CD4-positive, alpha-beta T cell treated with Interleukin-2 at 100 ng/mL for 4 hours (primary cell): ENCODE results near the gene COTL1.
"Not testable (repeated sequence)": the region's sequence is repeated elsewhere in the genome, so short reads cannot be mapped to it uniquely, and the experiment has no call there.

ENCODE experiments used
- DNase-seq: peaks from one replicate; pipeline ENCODE4 v3.0.0-alpha.2; 2020; ENCODE audit warnings: low spot score

Gene COTL1

DNA sequence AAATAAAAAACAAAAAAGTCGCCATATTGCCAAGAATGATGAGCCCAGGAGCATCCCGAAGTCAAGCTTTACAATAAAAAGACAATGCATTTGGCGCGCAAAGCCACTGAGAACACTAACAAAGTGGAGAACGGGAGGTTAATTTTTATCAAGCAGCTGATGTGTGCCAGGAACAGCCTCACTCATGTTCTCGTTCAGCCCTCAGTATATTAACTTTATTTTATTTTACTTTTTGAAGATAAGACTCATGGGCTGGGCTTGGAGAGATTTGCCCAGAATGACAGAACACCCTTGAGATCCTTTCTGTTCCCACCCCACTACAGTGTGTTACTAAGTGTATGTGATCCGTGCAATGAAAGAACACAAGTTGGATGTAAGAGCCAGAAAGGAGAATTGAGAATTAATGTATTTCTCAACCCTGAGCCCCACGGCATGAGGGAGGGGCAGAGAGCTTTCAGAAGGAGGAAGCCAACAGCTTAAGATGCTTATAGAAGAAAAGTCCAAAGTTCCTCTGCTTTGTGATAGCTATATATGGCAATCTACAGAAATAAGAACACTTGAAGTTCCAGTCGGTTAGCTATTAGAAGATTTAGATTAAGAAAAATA lies 48.4 kb downstream of the COTL1 start:
- DNase-seq, result no peak

DNA sequence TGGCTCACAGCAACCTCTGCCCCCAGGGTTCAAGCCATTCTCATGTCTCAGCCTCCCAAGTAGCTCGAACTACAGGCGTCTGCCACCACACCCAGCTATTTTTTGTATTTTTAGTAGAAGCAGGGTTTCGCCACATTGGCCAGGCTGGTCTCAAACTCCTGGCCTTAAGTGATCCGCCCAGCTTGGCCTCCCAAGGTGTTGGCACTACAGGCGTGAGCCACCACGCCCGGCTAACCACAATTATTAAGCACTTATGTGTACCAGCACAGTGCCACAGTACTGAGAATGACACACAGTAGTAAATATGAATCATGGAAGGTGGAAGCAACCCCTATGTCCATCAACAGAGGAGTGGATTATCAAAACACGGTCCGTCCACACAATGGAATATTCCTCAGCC lies 49.8 kb downstream of the COTL1 start:
- DNase-seq, result no peak

DNA sequence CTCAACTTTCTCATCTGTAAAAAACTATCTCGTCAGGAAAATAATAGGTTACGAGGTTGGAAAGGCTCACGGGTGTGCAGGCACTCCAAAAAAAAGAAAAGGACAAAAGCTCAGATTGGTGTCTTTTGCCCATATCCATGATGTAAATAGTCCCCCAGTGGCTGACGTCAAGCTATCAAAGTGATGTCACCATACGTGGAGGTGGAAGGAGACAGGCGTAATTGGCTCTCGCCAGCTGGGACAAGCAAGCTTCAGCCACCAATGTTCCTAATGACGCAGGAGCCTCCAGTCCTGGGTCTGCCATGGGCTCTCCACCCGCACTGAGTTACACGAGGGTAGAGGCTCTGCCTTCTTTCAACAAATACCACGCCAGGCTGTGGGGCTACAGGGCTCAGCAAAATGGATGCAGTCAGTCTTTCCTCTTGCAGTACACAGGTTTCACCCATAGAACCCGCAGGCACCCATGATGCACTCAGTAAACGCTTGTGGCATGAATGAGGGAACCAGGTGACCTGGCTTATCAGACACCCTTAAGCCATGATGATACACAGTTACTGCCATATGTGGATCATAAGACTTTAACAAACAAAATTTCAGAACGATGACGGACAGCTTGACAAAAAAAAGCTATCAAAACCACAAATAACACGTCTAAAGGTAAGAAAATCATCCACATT lies 50.5 kb downstream of the COTL1 start:
- DNase-seq, result no peak

DNA sequence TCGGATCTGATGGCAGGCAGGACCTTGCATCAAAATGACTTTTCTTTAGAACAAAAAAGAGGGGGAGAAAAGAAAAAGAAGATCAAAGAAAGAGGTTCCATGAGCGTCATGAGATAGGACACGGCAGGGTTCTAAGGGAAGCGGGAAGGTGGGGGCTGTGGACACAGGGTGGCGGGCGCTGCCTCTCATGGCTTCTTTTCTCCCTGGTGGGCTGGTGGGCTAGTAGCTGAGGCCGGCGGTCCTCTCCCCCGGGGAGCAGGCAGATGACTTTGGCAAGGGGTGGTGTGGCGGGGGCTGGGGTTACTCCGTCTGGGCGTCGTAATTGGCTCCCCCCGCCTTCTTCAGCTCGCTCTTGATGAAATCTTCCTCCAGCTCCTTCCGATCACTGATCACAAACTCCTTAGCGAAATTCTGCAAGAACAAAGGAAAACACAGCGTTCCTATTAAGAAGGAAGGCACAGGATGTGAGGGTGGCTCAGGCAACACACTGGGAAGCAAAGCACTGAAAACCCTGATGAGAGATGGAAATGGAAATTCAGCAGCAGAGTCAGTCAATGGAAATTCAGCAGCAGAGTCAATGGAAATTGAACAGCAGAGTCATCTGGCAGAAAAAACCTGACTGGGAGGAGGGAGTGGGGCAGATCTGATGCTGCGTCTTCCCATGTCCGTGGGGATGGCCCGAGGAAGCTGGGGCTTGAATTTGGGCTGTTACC lies 51.2 kb downstream of the COTL1 start:
- no peak for DNase-seq

DNA sequence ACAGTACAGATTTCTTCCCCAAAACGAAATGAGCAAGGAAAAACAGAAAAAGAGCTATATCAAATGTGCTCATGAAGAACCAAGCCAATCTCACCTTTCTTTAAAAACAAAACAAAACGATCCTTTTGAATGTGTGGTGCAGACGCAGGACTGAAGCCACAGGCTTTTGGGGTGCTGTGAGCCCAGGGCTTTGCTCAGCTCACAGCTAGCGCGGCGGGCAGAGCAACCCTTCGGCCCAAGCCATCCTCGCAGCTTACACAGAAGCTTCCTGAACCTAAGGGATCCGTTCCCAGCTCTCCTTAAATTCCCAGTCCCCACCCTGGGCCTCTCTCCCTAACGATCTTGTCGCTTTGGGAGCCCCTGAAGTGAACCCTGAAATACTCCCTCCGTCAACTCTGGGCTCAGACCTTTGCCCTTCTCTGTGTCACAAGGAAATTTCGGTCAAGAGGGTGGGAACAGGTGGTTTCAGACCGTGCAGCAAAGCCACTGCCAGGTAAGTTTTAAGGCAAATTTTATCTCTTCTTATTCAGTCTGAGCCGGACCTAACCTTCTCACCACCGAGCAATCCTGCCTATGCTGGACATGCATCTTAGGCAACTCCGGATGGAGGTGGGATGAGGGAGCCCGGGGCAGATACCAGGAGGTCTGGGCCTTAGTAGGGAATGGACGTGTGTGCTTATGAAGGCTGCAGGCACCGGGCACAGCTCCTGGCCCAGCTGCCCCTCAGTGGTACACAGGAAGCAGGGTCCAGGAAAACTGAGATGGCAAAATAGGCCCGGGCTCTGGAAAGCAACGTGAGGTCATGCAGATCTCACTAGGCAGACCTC lies 52.0 kb downstream of the COTL1 start:
- no peak for DNase-seq

DNA sequence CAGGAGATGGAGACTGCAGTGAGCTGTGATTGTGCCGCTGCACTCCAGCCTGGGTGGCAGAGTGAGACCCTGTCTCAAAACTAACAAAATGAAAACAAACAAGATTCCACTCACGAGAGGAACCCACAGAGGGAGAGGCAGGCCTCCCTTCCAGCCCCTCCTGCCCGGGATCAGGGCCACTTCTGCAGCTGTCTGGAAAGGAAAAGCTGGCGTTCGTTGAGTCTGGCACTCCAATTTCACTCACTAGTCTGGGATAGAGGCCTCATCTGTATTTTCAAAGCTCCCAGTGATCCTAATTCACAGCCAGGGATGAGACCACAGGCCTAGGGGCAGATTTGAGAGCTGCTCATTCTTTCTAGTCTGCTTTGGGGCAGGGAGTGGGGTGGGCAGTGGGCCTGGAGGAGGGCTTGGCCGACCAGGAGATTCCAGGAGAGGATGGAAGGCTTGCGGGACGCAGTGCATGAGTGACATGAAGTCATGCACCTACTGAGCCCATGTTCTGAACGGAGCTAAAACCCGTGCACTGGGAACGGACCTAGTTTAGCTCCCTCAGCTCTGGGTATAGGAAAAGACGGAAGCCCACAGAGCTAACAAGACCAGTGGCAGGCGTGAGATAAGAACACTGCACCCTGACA lies 54.0 kb downstream of the COTL1 start:
- no peak for DNase-seq

DNA sequence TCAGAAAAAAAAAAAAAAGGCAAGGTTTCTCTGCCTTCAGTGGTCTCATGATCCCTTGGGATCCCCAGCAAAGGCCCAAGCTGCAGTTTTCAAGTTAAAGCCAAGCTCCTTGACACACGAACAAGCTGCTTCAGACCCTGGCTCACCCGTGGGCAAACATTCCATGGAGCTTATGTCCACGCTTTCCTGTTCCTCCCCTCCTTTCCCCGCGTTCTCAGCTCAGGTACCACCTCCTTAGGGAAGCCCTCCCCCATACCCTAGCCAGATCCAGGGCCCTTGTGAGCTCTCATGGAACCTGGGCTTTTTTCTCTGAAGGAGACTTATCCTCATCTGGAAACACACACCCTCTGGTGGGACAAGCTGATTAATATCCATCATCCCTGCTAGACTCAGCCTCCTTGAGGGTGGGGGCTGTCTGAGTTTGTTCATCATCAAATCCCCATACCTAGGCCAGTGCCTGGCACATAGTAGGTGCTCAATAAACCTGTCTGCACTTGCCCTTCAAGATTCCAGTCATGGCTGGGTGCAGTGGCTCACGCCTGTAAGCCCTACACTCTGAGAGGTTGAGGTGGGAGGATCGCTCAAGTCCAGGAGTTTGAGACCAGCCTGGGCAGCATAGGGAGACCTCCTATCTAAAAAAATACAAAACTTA lies 54.7 kb downstream of the COTL1 start:
- DNase-seq, result no peak

DNA sequence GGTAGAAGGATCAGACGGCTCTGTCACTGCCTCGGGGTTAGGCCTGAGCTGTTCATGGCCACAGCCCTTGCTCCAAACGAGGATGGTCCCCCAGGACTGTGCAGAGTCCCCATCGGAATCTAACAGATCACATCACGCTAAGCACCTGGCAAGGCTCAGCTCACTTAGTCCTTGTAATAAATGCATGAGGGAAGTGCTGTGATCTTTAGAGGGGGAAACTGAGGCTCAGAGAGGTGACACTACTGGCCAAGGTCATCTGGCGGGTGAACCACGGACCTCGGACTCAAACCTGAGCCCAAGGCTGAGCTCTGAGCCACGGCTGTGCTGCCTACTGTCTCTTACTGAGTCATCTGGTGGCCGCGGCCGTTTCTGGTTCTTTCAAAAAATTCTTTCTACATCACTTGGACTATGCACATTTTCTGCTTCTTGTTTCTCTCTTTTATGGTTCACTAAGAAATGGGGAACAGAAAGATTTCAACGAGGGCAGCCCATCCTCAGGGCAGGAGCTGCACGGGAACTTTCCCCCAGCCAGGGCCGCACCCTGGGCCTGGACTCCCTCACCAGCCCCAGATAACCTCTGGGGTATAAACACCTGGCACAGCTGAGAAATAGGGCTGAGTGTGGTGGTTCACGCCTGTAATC lies 55.6 kb downstream of the COTL1 start:
- DNase-seq, result no peak

DNA sequence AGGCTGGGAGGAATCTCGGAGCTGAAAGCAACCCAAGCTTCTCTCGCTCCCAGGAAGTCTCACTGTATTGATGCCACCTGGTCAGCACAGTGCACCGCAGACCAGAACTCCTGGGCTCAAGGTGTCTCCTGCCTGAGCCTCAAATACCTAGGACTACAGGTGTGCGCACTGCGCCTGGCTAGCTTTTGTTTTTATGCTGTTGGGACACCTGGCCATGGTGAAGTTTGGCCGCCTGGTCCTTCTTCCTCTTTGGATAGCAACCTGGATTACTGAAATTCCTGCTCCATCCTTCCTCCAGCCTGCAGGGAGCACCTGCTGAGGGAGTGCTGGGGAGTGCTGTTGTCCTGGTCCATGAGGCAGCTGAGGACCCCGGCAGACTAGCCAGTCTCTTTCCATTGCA lies 56.6 kb downstream of the COTL1 start:
- DNase-seq, result no peak

DNA sequence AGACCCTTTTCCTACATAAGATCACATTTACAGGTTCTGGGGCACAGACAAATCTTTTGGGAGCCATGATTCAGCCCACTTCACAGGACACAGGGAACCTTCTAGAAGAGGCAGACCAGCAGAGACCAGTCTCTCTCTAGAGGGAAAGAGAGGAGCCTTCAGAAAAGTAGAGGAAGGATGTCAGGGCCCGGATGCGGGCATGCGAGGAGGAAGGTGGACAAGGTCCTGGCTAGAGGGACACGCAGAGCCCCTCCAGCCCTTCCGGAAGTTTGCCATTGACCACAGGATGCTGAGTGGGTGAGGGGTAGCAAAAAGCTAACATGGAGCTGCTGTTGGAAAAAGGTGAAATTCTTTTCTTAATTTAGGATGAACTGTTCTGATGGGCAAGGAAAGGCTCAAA lies 57.6 kb downstream of the COTL1 start:
- DNase-seq, result no peak

DNA sequence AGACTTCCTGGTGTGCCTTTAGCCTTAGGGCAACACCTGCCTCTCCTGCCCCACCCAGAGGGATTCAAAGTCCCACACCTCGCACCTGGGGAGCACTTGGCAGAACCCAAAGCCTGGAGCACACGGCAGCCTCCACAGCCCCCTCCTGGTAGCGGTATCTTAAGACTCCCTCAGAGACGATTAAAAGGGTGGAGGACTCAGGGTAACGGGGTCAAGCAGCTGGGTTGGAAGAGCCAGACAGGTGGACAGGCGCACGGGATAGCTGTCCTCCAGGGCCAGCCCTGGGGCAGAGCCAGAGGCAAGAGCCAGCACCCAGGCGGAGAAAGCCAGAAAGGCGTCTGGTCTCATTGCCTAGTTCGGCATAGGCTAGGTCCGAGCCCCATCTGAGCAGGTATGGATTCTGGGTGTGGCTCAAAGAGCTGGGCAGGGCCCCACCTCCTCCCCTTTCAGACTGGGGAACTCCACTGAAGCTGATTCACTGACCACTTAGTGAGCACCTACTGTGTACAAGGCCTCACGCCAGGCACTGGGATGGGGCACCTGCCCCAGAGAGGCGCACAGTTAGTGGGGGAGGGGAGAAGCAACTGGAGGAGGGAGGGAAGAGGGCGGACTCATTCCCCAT lies 58.5 kb downstream of the COTL1 start:
- no peak for DNase-seq

DNA sequence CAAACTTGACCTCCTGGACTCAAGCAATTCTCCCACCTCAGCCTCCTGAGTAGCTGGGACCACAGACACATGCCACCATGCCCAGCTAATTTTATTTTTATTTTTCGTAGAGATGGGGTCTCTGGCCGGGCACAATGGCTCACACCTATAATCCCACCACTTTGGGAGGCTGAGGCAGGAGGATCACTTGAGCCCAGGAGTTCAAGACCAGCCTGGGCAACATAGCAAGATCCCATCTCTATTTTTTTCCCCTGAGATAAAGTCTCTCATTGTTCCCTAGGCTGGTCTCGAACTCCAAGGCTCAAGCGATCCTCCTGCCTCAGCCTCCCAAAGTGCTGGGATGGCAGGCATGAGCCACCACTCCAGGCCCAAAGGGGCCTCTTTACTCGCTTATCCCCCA lies 59.0 kb downstream of the COTL1 start:
- DNase-seq, result not testable (repeated sequence)

DNA sequence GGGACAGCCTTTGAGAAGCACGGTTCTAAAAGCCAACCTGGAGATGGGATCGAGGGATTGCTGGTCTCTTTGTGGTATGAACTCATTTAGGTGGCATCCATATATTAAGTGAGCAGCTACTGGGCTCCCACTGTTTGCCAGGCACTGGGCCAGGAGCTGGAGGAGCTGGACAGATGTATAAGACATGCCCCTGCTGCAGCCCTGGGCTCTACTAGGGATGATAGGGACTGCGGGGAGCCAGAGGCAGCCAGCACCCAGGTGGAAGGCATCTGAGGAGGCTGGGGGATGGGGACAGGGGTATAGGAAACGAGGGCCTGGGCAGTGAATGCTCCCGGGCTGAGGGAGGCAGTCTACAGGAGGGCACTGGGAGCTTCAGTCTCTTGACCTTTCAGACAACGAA lies 60.4 kb downstream of the COTL1 start:
- DNase-seq, result no peak

DNA sequence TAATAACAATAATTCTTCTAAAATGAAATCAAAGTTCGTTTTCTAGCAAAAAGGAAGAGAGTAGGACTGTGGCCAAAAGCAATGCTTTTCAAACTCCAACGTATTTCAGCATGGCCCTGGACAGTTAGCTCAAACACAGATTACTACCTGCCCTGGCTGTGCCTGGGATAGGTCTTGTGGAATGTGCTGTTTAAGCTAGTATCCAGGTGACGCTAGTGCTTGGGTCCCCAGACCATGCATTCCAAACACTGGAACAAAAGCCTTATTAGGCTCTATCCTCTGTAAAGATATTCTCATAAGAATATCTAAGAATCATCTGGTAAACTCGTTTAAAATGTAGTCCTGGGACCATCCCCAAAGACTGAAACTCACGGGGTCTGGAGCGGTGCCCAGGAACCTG lies 60.8 kb downstream of the COTL1 start:
- no peak for DNase-seq

DNA sequence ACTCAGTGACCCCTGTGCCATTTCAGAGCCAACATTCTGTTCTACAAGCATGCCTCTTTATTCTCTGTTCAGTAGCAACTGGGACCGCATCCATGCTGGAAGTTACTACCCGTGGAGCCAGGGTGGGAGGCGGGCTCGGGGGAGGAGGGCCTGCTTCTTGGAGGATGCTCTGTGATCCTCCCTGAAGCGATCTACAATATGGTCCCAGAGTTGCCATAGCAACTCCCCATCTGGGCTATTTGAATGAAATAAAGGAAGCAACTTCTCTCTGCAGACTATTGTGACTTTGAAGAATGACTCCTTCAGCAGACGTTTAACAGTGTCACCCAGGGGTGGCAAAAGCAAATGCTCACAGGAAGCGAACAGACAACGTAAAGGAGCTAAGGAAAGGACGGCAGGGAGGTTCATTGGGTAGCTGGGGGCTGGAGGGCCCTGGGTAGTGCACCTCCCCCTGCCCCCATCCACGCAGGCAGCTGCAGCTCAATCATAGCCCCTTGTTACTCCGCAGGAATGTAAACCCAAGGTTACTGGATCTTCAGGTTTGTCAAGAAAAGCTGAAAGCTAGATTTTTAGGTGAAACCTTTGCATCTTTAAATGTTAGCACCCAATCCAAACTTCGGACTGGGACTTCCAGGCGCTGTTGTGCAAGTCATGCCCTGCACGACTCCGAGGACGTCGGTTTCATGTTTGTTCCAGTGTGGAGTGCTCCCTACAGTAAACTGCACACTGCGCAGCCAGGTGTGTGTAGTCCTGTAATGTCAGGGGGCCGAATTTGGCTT lies 62.3 kb downstream of the COTL1 start:
- no peak for DNase-seq

DNA sequence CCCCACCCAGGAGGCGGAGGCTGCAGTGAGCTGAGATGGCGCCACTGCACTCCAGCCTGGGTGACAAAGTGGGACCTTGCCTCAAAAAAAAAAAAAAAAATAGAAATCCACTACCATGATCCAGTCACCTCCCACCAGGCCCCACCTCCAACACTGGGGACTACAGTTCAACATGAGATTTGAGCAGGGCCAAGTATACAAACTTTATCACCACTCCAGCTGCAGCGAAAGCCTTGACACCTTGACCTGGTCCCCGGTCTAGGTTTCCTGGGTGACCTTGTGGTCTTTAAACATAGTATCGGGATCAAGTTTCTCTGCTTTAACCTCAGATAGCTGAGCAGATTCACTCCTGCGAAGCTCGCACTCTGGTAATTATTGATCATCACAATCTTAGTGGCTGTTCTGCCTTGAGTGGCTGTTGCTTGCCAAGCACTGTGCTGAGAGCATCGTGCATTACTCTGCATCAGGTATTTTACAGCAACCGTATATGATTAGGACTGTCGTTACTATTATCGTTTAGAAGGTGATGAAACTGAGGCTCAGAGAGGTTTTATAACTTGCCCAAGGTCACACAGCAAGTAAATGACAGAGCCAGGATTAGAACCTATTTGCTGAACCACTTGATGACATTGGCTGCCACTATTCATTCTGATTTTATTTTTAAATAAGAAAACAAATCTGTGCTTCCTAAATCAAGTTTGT lies 63.1 kb downstream of the COTL1 start:
- DNase-seq, result no peak

DNA sequence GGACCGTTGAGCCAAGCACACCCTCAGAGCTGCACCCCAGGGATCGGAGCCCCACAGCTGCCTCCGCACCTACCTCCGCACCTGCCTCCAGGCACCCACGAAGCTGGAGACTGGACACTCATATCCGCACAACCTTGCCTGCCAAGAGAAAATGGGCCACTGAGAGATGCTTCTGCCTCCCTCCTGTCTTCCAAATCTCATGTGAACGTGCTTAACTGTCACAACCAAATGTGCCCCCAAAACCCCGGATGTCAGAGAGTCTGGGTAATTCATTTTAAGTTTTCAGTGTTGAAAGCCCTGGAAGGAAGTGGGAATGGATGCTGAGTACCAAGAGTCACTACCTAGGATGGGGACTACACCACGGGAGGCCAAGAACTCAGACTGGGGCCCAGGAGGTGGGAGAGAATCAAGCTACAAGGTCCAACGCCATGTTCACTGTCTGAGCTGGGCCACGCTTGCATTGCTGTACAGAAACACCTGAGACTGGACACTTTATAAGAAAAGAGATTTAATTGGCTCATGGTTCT lies 63.9 kb downstream of the COTL1 start:
- peak; percentile 65 for DNase-seq

DNA sequence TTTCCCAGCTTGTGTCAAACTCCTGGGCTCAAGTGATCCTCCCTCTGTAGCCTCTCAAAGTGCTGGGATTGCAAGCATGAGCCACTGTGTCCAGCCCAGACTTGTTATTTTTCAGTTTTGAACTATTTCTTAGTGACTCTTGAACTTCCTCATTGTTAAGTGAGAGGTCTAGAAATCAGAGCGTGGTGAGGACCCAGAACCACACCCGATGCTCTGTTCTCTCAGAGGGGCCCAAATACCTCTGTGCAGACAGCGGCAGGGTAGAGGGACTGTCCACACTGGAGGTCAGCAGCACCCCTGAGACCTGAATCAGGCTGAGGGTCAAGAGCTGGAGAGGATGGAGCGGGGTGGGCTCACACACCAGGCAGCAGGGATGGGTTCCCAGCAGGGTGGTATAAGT lies 65.7 kb downstream of the COTL1 start:
- no peak for DNase-seq

DNA sequence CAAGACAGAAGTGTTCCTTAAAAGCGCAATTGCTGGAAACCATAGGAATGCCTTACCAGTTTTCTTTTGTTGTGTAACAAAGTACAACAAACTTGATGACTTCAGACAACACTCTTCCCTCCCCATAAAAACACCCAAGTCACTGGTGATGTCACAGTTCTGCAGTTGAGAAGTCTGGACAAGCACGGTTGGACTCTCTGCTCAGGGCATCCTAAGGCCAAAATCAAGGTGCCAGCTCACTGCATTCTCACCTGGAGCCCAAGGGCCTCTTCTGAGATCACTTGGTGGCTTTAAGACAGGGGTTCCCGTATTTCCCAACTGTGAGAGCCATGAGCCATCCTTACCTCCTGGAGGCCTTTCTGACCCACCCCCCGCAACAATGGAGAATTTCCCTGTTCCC lies 67.8 kb downstream of the COTL1 start:
- DNase-seq, result no peak
